HCT116 (cell line): ENCODE data around the gene FAM180A. TPM values are rescaled to one million over a fixed set of nuclear protein-coding genes. Genes with fewer than 3 reads are reported as not detected.

Source experiments
- ATAC-seq: fragments of 200-7000 bp; cut with Tn5 transposase; 2 replicates; pipeline ENCODE4 v1.9.1; 2020; ENCODE audit warnings: mild to moderate bottlenecking, moderate library complexity
- BruUV-seq: library from RNA; stranded (reverse); fragments of 400-500 nt; replicated peaks from 2 replicates; lab custom pipeline; 2021; lab: Mats Ljungman, UMichigan
- CTCF ChIA-PET: fragments of 300-600 bp; sonication (Branson Sonifier 250); formaldehyde crosslinking; loops from one replicate; lab custom pipeline; 2021; ENCODE audit warnings: antibody characterized with exemption; lab: Charles Lee
- POLR2A ChIA-PET: fragments of 300-600, 350-600 bp; sonication (Branson Sonifier 250); formaldehyde crosslinking; loops from one replicate; lab custom pipeline; 2021; ENCODE audit warnings: antibody characterized with exemption; lab: Charles Lee
- RAD21 ChIA-PET, 2 experiments: fragments of 300-600 bp; sonication (Branson Sonifier 250); formaldehyde crosslinking; loops; one replicate each; lab custom pipeline; 2023; ENCODE audit warnings: low total read pairs in 2 of 2; ENCODE audit not compliant: uncharacterized antibody in 2 of 2, unreplicated experiment in 2 of 2, low non-redundant PET in 1 of 2; lab: Charles Lee
- DNase-seq: peaks from one replicate; pipeline ENCODE4 v3.0.0-alpha.2; 2010; ENCODE audit warnings: low read depth, low spot score
- H2AFZ ChIP-seq: fragments of 200-600 bp; shearing (Covaris generic), sonication (generic); 2 replicates; pipeline ENCODE4 v1.6.1; 2017; ENCODE audit warnings: low read depth, mixed run types, mixed read lengths, antibody characterized with exemption, low read length; ENCODE audit not compliant: poor library complexity, severe bottlenecking
- H3K27ac ChIP-seq: 2 replicates; pipeline ENCODE4 v1.5.1; 2012; ENCODE audit warnings: low read depth, low read length
- H3K27me3 ChIP-seq: fragments of 200-600 bp; sonication (generic); 2 replicates; pipeline ENCODE4 v1.6.1; 2016; ENCODE audit warnings: mixed run types, low read length, mixed read lengths; ENCODE audit not compliant: insufficient read depth
- H3K36me3 ChIP-seq, 2 experiments: fragments of 200-500 bp in 1 of 2; fragments of 200-600 bp in 1 of 2; sonication (Bioruptor generic) in 1 of 2; sonication (generic) in 1 of 2; 2 replicates each; pipeline versions ENCODE4 v1.5.1 to v1.6.1; 2014 to 2016; ENCODE audit warnings: low read length in 2 of 2, inconsistent platforms in 1 of 2, mixed read lengths in 1 of 2, mixed run types in 1 of 2; ENCODE audit not compliant: insufficient read depth in 2 of 2, control insufficient read depth in 1 of 2
- H3K4me1 ChIP-seq, 2 experiments: fragments of 200-600 bp in 1 of 2; sonication (generic) in 1 of 2; 2 replicates each; pipeline versions ENCODE4 v1.5.1 to v1.6.1; 2012 to 2017; ENCODE audit warnings: low read length in 2 of 2, inconsistent platforms in 1 of 2, mild to moderate bottlenecking in 1 of 2, mixed read lengths in 1 of 2, mixed run types in 1 of 2, moderate library complexity in 1 of 2; ENCODE audit not compliant: insufficient read depth in 2 of 2, control insufficient read depth in 1 of 2
- H3K4me2 ChIP-seq: fragments of 200-600 bp; sonication (generic); 2 replicates; pipeline ENCODE4 v1.6.1; 2017; ENCODE audit warnings: mixed run types, low read length, mixed read lengths
- H3K4me3 ChIP-seq, 2 experiments: fragments of 200-600 bp in 1 of 2; sonication (generic) in 1 of 2; replicated peaks in 1 of 2; 2 replicates each; pipeline ENCODE4 v1.5.1; 2011 to 2016; ENCODE audit warnings: low read length in 2 of 2, control low read depth in 1 of 2, low read depth in 1 of 2, mild to moderate bottlenecking in 1 of 2, mixed read lengths in 1 of 2, mixed run types in 1 of 2
- H3K79me2 ChIP-seq: fragments of 200-600 bp; sonication (generic); 2 replicates; pipeline ENCODE4 v1.6.1; 2017; ENCODE audit warnings: mild to moderate bottlenecking, mixed run types, low read length, moderate library complexity, mixed read lengths; ENCODE audit not compliant: insufficient read depth
- H3K9ac ChIP-seq: fragments of 200-600 bp; sonication (generic); 2 replicates; pipeline ENCODE4 v1.6.1; 2016; ENCODE audit warnings: low read length, mixed read lengths
- H3K9me2 ChIP-seq: fragments of 200-600 bp; sonication (generic), shearing (Covaris generic); 2 replicates; pipeline ENCODE4 v1.6.1; 2017; ENCODE audit warnings: mixed run types, mild to moderate bottlenecking, moderate library complexity; ENCODE audit not compliant: insufficient read depth
- H3K9me3 ChIP-seq, 2 experiments: fragments of 200-500 bp in 1 of 2; fragments of 200-600 bp in 1 of 2; sonication (Bioruptor generic) in 1 of 2; sonication (generic) in 1 of 2; 2 replicates each; pipeline ENCODE4 v1.6.1; 2014 to 2017; ENCODE audit warnings: low read length in 2 of 2, mixed read lengths in 2 of 2, inconsistent platforms in 1 of 2, low read depth in 1 of 2, mild to moderate bottlenecking in 1 of 2, mixed run types in 1 of 2, moderate library complexity in 1 of 2; ENCODE audit not compliant: control insufficient read depth in 1 of 2, insufficient read depth in 1 of 2
- H4K20me1 ChIP-seq: fragments of 200-600 bp; sonication (generic), shearing (Covaris generic); 2 replicates; pipeline ENCODE4 v1.6.1; 2017; ENCODE audit warnings: mixed run types, mild to moderate bottlenecking, moderate library complexity; ENCODE audit not compliant: insufficient read depth
- ATF3 ChIP-seq: IDR thresholded peaks from 2 replicates; pipeline ENCODE4 v1.6.1; 2012
- CBX3 ChIP-seq: IDR thresholded peaks from 2 replicates; pipeline ENCODE4 v1.6.1; 2012; ENCODE audit warnings: low read depth
- CEBPB ChIP-seq: IDR thresholded peaks from 2 replicates; pipeline ENCODE4 v1.6.1; 2012; ENCODE audit warnings: low read depth
- CTCF ChIP-seq, 3 experiments: fragments of 200-600 bp in 1 of 3; sonication (generic) in 1 of 3; IDR thresholded peaks in 2 of 3; conservative IDR thresholded peaks in 1 of 3; 2 replicates each; pipeline ENCODE4 v1.5.1; 2012 to 2017; ENCODE audit warnings: low read depth in 2 of 3, low read length in 2 of 3, antibody characterized with exemption in 1 of 3, borderline replicate concordance in 1 of 3, control low read depth in 1 of 3, mild to moderate bottlenecking in 1 of 3, mixed read lengths in 1 of 3, mixed run types in 1 of 3, moderate library complexity in 1 of 3; ENCODE audit not compliant: insufficient read depth in 1 of 3
- ELF1 ChIP-seq: IDR thresholded peaks from 2 replicates; pipeline ENCODE4 v1.6.1; 2012; ENCODE audit warnings: low read depth, borderline replicate concordance
- EZH2 ChIP-seq: fragments of 200-600 bp; sonication (generic); IDR thresholded peaks from 2 replicates; pipeline ENCODE4 v1.6.1; 2017; ENCODE audit warnings: antibody characterized with exemption, mixed run types
- EZH2phosphoT487 ChIP-seq: fragments of 200-600 bp; IDR thresholded peaks from 2 replicates; pipeline ENCODE4 v1.6.1; 2018; ENCODE audit warnings: antibody characterized with exemption, borderline replicate concordance
- JUND ChIP-seq: IDR thresholded peaks from 2 replicates; pipeline ENCODE4 v1.6.1; 2012
- POLR2A ChIP-seq: IDR thresholded peaks from 2 replicates; pipeline ENCODE4 v1.7.0; 2011; ENCODE audit warnings: borderline replicate concordance; ENCODE audit not compliant: insufficient read depth, insufficient read length; ENCODE audit errors: extremely low read depth
- POLR2AphosphoS5 ChIP-seq: IDR thresholded peaks from 2 replicates; pipeline ENCODE4 v1.6.1; 2011; ENCODE audit warnings: mild to moderate bottlenecking, low read depth, low read length, moderate library complexity
- RAD21 ChIP-seq: IDR thresholded peaks from 2 replicates; pipeline ENCODE4 v1.6.1; 2012; ENCODE audit warnings: low read depth, mild to moderate bottlenecking
- REST ChIP-seq: IDR thresholded peaks from 2 replicates; pipeline ENCODE4 v1.6.1; 2012; ENCODE audit warnings: low read depth
- SIN3A ChIP-seq: IDR thresholded peaks from 2 replicates; pipeline ENCODE4 v1.6.1; 2012; ENCODE audit warnings: low read depth
- SP1 ChIP-seq: IDR thresholded peaks from 2 replicates; pipeline ENCODE4 v1.6.1; 2012; ENCODE audit warnings: low read depth
- YY1 ChIP-seq: IDR thresholded peaks from 2 replicates; pipeline ENCODE4 v1.6.1; 2011; ENCODE audit warnings: low read length, low read depth, moderate library complexity, mild to moderate bottlenecking; ENCODE audit not compliant: insufficient replicate concordance; ENCODE audit errors: extremely low read depth
- ZBTB33 ChIP-seq: IDR thresholded peaks from 2 replicates; pipeline ENCODE4 v1.6.1; 2011; ENCODE audit warnings: mild to moderate bottlenecking, low read length, moderate library complexity; ENCODE audit not compliant: insufficient replicate concordance; ENCODE audit errors: extremely low read depth
- ZFX ChIP-seq: fragments of 450-650 bp; IDR thresholded peaks from 2 replicates; pipeline ENCODE4 v1.6.1; 2017
- intact Hi-C: fragments of 100-400 bp; cut with micrococcal nuclease; formaldehyde crosslinking; loops from 2 replicates; pipeline ENCODE4 v1.10.0; 2022
- total RNA-seq: library from RNA; stranded (reverse); gene quantifications from one replicate; pipeline ENCODE4 v1.2.1, GENCODE V29; 2021; ENCODE audit not compliant: unreplicated experiment

Gene FAM180A
- total RNA-seq, 1 experiment from 2014 or later = 0.59 TPM

- TF ChIP-seq EZH2phosphoT487 = no peak
- no peak for TF ChIP-seq JUND
- TF ChIP-seq POLR2AphosphoS5 = no peak
- no peak for TF ChIP-seq CBX3
- TF ChIP-seq SP1 = no peak
- TF ChIP-seq SIN3A = no peak
- no peak for TF ChIP-seq ATF3
- TF ChIP-seq CEBPB = no peak
- TF ChIP-seq POLR2A = no peak
- TF ChIP-seq YY1 = no peak
- TF ChIP-seq ZFX = no peak
Observed at GRCh38 chr7:135786911-135787310, 38.3 kb upstream of the FAM180A start (continued).

GRCh38 chr7:135785065-135785464 lies 36.5 kb upstream of the FAM180A start:
- no peak overlapping the region for H3K9ac ChIP-seq
- DNase-seq = no peak
- no peaks in the 10 kb centered on the region for H3K79me2 ChIP-seq
- no peaks in the 10 kb centered on the region for H3K36me3 ChIP-seq
- BruUV-seq = no TSS peak
- intact Hi-C loops = no loop called here
- no peaks in the 10 kb centered on the region for H3K9me2 ChIP-seq
- H3K27ac ChIP-seq = no peak overlapping the region
- H2AFZ ChIP-seq = no peak overlapping the region
- ChIA-PET POLR2A (no interaction called here), CTCF (no interaction called here), RAD21 (no interaction called here)
- no peak for ATAC-seq
- H3K27me3 ChIP-seq = no peaks in the 10 kb centered on the region; the same call in 1 of the 2 replicates
- TF ChIP-seq REST (no peak), CEBPB (no peak), CBX3 (no peak), RAD21 (no peak), EZH2 (no peak), SP1 (no peak), CTCF (IDR thresholded peaks at IDR 0.05 in 2 of 3, conservative IDR thresholded peaks at IDR 0.05 in 1 of 3; ENCODE audit: borderline replicate concordance in 1 of 3, insufficient read depth in 1 of 3, low read depth in 2 of 3, low read length in 2 of 3) (no peak), ELF1 (no peak), ZBTB33 (no peak), ZFX (no peak)
- H3K4me3 ChIP-seq = no peak overlapping the region
- no peaks in the 10 kb centered on the region for H4K20me1 ChIP-seq
- H3K9me3 ChIP-seq = no peaks in the 10 kb centered on the region
- no peak overlapping the region for H3K4me2 ChIP-seq
- no peaks in the 10 kb centered on the region for H3K4me1 ChIP-seq
